Activated CD8-positive, alpha-beta memory T cell treated with anti-CD3 and anti-CD28 coated beads, Interleukin-2, amount 50 U/mL, for 24 hours (primary cell): Measurements from ENCODE around the gene ZNF544.
"Not testable (repeated sequence)": the region's sequence is repeated elsewhere in the genome, so short reads cannot be mapped to it uniquely, and the experiment has no call there.

Source experiments
- DNase-seq: peaks from one replicate; pipeline ENCODE4 v3.0.0-alpha.2; 2020; ENCODE audit errors: extremely low read depth

The ZNF544 gene

DNA sequence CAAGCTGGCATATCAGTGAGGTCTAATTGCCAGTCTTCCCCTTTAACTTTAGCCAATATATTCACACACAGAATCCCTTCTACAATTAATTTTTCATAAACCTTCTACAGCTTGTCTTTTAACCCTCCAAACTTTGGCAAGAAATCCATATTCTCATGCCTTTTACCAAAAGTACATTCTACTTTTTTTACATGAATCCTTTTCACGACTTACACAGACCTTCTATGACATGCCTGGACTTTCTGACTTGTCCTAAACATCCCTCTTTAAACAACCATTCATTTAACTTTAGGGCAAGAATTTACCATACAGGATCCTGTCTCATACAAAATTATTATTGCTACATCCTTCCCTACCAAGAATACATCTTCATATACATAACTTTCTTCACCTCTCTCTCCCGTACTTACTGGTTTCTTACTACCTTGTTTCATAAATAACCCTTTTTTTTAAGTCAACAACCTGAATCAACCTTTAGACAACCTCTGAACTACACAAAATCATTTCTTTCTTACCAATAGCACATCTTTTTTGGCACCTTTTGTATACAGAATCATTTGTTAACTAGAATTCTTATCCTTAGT lies 23.5 kb downstream of the ZNF544 start:
- no peak for DNase-seq

DNA sequence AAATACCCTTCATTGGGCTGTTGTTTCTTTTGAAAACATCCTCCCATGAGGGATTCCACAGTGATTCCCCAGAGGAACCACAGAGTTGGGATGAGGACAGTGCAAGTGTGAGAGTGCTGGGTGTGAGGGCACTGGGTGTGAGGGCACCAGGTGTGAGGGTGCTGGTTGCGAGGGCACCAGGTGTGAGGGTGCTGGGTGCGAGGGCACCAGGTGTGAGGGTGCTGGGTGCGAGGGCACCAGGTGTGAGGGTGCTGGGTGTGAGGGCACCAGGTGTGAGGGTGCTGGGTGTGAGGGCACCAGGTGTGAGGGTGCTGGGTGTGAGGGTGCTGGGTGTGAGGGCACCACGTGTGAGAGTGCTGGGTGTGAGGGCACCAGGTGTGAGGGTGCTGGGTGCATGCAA lies 29.5 kb downstream of the ZNF544 start:
- not testable (repeated sequence) for DNase-seq

DNA sequence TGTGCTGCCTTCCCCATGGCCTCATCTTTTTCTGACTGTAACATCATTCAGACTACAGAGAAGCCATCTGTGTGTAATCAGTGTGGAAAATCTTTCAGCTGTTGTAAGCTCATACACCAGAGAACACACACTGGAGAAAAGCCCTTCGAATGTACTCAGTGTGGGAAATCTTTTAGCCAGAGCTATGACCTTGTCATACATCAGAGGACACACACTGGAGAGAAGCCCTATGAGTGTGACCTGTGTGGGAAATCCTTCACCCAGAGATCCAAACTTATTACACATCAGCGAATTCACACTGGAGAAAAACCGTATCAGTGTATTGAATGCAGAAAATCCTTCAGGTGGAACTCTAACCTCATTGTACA lies 32.9 kb downstream of the ZNF544 start:
- DNase-seq = no peak

DNA sequence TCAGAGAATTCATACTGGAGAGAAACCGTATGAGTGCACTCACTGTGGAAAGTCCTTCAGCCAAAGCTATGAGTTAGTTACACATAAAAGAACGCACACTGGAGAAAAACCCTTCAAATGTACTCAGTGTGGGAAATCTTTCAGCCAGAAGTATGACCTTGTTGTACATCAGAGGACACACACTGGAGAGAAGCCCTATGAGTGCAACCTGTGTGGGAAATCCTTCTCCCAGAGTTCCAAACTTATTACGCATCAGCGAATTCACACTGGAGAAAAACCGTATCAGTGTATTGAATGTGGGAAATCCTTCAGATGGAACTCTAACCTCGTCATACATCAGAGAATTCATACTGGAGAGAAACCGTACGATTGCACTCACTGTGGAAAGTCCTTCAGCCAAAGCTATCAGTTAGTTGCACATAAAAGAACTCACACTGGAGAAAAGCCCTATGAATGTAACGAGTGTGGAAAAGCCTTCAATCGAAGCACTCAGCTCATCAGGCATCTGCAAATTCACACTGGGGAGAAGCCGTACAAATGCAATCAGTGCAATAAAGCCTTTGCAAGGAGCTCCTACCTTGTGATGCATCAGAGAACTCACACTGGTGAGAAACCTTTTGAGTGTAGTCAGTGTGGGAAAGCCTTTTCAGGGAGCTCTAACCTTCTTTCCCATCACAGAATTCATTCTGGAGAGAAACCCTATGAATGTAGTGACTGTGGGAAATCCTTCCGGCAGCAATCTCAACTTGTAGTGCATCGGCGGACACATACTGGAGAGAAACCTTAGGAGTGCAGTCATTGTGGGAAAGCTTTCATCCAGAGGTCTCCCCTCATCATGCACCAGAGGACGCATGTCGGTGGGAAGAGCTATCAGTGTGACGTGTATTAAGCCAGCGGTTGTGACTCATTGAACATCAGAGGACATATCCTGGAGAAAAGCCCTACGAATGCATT lies 33.5 kb downstream of the ZNF544 start:
- no peak for DNase-seq

DNA sequence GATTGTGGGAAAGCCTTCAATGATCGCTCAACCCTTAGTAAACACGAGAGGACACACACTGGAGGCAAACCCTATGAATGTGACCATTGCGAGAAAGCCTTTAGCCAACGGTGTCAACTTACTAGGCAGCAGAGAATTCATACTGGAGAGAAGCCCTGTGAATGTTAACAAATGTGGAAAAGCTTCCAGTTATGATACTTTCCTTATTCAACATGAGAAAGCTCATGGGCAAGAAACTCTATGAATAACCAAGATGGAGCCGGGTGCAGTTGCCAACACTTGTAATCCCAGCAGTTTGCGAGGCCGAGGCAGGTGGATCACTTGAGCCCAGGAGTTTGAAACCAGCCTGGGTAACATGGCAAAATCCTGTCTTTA lies 34.2 kb downstream of the ZNF544 start:
- no peak for DNase-seq

DNA sequence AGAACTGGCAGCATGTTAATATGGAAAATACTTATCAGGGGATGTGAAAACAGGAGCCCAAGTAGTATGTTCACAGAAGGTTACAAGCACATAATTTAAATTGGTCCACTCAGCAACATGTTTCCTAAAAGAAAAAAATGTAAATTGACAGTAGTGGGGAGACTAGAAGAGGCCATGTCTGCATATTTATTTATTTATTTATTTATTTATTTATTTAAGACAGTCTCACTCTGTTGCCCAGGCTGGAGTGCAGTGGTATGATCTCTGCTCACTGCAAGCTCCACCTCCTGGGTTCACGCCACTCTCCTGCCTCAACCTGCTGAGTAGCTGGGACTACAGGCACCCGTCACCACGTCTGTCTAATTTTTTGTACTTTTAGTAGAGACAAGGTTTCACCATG lies 36.4 kb downstream of the ZNF544 start:
- DNase-seq = no peak

DNA sequence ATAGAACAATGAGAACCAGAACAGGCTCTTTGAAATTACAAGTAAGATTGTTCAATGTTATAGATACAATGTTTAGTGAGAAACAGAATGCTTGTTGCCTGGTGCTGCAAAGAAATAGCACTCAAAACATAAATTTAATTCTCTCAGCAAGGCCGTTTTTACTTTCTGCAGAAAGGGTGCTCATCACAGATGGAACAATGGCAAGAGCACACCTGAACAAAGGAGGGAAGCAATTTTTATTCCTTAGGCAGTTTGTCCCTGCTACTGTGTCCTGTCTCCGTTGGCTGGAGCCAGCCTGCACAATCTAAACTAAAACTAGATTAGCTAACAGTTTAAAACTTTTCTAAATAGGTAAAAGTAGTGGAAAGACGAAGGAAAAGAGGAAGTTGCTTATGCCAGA lies 39.6 kb downstream of the ZNF544 start:
- DNase-seq = no peak

DNA sequence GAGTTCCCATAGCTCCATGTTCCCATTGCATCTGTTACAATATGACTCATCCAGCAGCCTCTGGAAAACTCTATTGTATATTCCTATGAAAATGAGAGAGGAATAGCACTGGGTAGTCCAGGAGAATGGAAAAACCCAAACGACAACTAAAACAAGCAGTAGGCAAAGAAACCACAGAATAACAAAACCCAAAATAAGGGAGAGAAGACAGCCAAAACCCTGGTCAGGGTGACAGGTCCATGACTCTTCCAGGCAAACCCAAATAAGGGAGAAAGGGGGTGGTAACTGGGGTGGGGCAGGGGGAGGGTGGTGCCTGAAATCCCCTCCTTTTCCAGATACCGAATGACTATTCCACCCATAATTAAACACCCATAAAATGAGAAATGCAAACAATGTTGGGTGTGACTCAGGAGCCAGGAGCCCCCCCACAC lies 46.1 kb downstream of the ZNF544 start:
- no peak for DNase-seq

DNA sequence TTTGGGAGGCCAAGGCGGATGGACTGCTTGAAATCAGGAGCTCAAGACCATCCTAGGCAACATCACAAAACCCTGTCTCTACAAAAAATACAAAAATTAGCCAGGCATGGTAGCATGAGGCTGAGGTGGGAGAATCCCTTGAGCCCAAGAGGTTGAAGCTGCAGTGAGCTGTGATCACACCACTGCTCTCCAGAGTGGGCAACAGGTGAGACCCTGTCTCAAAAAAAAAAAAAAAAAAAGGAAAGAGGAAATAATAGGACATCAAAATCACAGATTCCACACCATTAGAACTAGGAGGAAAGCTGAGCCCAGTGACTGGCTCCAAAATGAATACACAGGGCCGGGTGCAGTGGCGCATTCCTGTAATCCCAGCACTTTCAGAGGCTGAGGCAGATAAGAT lies 46.9 kb downstream of the ZNF544 start:
- DNase-seq = no peak

DNA sequence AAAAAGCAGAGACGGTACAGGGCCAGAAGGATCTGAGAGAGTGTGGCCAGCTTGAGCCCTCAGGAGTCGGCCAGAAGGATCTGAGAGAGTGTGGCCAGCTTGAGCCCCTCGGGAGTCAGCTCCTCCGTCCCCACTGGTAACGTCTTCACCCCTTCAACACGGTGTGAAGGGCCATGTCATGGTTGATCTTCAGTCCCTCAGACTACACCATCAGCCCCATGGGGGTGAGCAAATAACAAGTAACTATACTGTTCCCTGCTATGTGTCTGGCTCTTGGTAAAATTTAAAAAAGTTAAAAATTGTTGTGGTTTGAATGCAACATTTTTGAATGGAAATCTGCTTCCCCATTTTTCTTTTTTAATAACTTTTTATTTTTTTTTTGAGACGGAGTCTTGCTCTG lies 48.5 kb downstream of the ZNF544 start:
- DNase-seq = no peak

DNA sequence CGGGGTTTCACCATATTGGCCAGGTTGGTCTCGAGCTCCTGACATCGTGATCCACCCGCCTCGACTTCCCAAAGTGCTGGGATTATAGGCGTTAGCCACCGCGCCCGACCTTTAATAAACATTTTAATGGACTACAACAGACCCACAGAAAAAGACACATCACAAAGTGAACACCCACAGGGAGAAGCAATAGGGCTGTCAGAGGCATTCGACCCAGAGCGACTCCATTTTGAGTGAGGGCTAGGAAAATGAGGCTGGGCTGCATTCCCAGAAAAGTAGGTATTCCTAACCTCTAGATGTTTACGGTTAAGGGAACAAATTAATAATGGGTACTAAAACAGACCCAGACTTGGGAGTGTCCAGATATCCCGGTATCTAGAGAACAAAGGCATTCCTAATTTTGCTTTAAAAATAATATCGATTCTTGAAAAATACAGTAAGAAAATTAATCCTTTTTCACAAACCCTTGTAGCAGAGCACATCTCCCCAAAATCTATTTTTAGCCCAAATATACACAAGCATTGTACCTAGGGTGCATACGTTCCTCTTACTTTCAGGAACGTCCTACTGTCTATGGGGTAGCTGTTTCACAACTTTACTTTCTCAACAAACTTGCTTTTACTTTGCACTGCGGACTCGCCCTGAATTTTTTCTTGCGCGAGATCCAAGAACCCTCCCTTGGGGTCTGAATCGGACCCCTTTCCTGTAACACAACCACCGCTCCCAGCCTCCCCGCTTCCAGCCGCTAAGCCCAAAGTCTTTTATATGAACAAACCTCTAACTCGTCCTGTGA lies 49.2 kb downstream of the ZNF544 start:
- DNase-seq = no peak

DNA sequence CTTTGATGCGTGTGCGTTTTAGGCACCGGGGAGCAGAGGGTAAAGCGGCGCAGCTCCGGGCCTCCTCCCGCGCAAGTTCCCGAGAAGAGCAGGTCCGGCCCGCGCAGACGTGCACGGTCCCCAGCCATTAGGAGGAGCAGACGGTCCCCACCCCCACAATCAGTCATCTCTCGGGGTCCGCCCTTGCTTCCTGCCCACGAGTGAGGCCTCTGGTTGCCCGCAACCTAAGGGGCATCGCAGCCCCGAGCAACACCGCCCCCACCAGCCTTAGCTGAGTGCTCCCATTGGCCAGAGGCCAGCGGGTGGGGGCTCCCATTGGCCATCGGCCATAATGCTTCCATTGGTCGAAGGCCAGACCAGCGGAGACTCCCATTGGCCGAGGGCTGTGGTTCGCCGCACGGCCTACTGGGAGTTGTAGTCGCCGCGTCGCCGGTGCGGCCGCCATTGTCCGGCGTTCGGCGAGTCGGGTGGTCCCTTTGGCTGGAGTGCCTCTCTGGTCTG lies 49.9 kb downstream of the ZNF544 start, which contains the start of gene ZNF8:
ZNF8 (plus strand) TSS at position 415 of the 501 bp plus-strand sequence. CDS start 127 bp downstream, outside the sequence.
- peak; percentile 94 for DNase-seq

DNA sequence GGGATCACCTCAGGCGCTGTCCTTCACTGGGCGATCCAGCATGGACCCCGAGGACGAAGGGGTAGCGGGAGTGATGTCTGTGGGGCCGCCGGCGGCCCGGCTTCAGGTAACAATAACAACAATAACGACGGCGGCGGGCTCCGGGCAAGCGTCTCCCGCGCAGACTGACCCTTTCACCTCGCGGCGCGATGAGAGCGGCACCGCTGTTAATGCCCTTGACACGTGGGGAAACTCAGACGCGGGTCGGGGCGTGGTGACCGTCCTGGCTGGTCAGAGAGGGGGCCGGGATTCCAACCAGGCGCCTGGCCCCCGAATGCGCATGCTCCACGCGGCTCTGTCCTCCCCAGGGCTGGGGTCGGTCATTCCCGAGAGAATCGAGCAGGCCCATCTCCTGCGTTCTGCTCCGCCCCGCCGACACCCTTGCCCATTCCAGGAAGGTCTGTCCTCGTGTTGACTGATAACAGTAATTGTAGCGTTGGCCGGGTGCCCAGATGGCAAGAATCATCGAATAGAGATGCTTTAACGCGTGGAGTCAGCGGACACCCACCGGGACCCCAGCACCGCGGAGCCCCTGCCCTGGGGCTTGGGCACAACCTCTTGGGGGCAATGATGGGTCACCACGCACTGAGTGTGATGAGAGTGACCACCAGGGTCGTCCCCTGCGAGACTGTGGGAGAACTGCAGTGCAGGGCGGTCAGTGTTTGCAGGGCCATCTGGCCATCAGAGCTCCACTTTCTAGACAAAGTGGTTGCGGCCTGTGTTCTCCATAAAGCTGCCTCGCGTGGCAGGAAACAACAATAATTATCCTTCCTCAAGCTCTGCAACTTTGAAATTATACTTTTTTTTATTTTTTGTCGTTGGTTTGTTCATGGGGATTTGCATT lies 50.6 kb downstream of the ZNF544 start:
- DNase-seq = peak; percentile 3

DNA sequence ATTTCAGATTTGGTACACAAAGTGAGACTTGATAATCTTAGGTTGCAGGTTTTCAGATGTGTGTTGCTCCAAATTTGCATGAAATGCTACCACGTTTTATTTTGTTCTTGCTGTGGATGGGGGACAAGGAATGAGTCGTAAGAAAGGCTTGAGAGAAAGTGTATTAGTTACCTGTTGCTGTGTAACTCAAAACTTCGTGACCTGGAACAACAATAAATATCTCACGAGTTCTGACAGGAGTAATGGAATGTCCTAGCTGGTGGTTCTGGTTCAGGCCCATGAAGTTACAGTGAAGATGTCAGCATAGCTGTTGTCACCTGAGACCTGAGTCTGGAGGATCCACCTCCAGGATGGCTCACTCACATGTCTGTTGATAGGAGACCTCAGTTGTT lies 51.2 kb downstream of the ZNF544 start:
- no peak for DNase-seq

DNA sequence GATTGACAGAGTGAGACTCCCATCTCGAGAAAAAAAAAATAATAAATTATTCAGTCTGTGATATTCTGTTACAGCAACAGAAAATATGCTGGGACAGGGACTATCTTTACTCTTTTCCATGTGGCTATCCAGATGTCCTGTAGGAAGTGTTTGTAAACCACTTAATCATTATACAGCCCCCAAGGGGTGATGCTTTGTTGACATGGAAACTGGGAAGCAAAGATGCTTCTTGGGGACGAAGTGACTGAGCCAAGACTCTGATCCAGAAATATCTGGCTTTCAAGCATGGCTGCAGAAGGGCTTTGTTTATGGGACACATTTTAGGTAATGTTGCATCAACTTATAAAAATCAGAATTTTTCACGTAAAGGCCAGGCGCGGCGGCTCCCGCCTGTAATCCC lies 55.5 kb downstream of the ZNF544 start:
- no peak for DNase-seq

DNA sequence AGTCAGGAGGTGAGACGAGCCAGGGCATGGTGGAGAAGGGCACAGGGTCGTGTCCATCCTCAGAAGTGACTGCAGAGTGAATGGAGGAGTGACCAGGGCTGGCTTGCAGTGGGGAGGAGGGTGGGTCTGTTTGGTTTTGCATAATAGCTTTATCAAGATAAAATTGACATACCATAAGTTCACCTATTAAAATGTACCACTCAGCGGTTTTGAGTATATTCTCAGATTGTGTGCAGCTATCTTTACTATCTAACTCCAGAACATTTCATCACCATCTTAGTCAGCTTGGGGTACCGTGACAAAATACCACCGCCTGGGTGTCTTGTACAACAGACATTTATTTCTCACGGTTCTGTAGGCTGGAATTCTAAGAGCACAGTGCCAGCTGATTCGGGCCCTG lies 63.2 kb downstream of the ZNF544 start:
- DNase-seq = no peak

DNA sequence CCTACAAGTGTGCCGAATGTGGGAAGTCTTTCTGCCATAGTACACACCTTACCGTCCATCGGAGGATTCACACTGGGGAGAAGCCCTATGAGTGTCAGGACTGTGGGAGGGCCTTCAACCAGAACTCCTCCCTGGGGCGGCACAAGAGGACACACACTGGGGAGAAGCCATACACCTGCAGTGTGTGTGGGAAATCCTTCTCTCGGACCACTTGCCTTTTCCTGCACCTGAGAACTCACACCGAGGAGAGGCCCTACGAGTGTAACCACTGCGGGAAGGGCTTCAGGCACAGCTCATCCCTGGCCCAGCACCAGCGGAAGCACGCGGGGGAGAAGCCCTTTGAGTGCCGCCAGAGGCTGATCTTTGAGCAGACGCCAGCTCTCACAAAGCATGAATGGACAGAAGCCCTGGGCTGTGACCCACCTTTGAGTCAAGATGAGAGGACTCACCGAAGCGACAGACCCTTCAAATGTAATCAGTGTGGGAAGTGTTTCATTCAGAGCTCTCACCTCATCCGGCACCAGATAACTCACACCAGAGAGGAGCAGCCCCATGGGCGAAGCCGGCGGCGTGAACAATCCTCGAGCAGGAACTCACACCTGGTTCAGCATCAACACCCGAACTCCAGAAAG lies 66.1 kb downstream of the ZNF544 start:
- no peak for DNase-seq

DNA sequence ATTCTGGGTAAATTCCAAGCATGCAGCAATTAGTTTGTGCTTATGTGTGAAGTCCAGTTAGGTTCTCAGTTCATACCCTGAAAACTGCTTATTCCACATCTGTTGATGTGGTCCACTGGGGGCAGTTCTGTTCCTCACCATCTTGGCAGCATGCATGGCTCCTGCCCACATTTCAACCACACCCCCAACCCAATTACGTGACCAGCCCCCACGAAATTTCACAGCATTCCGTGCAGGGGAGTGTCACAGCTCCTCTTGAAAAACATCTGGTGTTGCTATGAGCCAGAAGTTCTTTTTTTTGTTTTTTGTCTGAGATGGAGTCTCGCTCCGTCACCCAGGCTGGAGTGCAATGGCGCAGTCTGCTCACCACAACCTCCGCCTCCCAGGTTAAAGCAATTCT lies 67.4 kb downstream of the ZNF544 start:
- no peak for DNase-seq

DNA sequence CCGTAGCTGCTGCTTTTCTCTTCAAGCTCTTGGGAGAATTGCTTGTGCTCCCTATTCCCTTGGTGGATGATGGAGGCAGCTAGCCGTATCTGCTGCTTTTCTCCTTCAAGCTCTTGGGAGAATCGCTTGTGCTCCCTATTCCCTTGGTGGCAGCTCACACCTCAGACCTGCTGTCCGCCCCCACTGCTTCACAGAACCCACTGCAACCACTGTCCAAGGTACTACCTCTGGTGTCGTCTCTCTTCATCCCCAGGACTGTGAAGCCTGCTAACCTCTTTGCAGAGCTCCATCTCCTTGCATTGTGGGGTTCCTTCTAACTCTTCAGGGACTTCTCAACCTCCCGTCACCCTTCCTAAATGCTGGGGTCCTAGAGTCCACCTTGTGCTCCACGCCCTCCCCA lies 71.9 kb downstream of the ZNF544 start:
- DNase-seq = no peak

DNA sequence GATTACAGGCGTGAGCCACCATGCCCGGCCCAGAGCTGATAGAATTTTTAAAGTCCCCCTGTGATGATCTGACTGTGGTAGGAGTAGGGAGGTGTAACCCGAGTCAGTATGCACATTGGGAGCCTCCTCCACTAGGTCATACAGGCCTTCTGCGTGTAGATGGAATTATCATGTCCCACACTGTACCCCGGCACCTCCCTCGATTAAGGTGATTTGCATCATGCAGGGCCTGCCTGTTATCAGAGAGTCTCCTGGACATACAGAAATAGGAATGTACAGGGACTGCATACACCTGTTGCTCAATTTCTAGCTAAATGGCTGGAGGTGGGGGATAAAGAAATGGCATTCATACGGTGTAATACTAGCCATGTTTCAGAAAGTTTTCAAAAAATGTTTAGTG lies 75.5 kb downstream of the ZNF544 start:
- no peak for DNase-seq

DNA sequence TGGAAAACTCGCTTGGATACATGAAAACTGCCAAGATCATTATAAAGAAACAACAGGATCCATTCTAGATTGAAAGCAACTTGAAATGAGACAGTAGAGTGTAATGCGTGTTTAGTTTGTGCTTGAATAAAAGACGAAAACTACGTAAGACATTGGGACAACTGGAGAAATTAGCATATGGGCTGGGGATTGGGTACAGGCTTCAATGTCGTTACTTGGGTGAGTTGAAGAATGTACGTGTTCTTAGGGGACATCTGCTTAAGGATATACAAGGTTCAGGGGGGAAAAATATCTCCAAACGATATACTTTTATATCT lies 76.0 kb downstream of the ZNF544 start:
- DNase-seq = no peak
